ENCODE results near the gene PARD3.

Gene PARD3

DNA sequence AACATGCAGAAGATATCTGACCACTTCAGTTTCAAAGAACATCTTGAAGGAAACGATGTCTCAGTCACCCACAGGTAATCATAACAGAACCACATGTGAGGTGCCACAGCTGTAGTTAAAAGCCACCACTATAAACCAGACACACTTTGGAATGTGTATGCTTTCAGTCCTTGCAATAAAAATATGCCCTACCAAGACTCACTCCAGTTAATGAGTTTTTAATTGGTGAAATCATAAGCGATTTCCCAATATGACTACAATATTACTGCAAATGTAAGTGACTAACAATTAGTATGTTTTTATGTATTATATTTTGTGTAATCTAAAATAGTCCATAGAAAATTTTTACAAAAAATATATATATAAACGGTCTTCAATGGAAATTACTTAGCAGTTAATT, 428.2 kb downstream of the PARD3 start:
- Histone ChIP-seq H3F3A (ENCODE audit: control insufficient read depth, insufficient read depth) (no peaks in the 10 kb centered on the region), H3K9me3 (ENCODE audit: control insufficient read depth, insufficient read depth, low read length) (no peaks in the 10 kb centered on the region), H3K4me2 (ENCODE audit: low read length) (no peak overlapping the region), H3K4me1 (ENCODE audit: control insufficient read depth, low read length) (no peaks in the 10 kb centered on the region), H3K79me2 (ENCODE audit: control insufficient read depth, low read length) (no peaks in the 10 kb centered on the region), H3K36me3 (ENCODE audit: control insufficient read depth, low read length) (no peaks in the 10 kb centered on the region), H3K4me3 (ENCODE audit: low read length) (no peak overlapping the region), H3K27ac (ENCODE audit: low read depth, low read length) (no peak overlapping the region), H3K27me3 (ENCODE audit: control insufficient read depth, low read length) (no peaks in the 10 kb centered on the region), H3K9me2 (replicated peaks; ENCODE audit: control insufficient read depth, low read length) (no peaks in the 10 kb centered on the region), H4K20me1 (ENCODE audit: control insufficient read depth, insufficient read depth, low read depth, low read length) (no peaks in the 10 kb centered on the region)
- TF ChIP-seq CTCF (IDR thresholded peaks at IDR 0.05; ENCODE audit: low read depth, low read length, poor library complexity, severe bottlenecking), result no peak
- TF ChIP-seq EZH2phosphoT487 (IDR thresholded peaks at IDR 0.05; ENCODE audit: borderline replicate concordance, low read length), result no peak

DNA sequence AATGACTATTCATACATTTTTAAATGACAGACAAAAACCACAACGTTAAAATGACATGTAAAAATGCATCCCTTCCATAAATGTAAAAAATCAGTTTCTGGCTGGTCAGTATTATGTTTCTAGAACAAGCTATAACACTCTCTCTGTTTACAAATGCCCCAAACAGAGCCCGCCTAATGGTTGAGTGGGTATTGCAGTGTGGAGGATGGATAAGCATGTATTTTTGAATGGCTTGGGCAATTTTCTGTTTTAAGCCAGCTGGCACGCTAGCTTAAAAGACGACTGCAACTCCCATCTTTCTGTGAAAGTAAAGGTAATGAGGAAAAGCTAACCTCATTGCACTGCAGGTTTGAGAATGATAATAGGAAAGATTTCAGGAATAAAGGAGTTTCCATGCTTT, 430.7 kb downstream of the PARD3 start:
- Histone ChIP-seq H3K4me2 (ENCODE audit: low read length) (no peak overlapping the region), H3K27ac (ENCODE audit: low read depth, low read length) (no peak overlapping the region), H3K9me3 (ENCODE audit: control insufficient read depth, insufficient read depth, low read length) (no peaks in the 10 kb centered on the region), H3K4me1 (ENCODE audit: control insufficient read depth, low read length) (no peaks in the 10 kb centered on the region), H4K20me1 (ENCODE audit: control insufficient read depth, insufficient read depth, low read depth, low read length) (no peaks in the 10 kb centered on the region), H3K79me2 (ENCODE audit: control insufficient read depth, low read length) (no peaks in the 10 kb centered on the region), H3K27me3 (ENCODE audit: control insufficient read depth, low read length) (no peaks in the 10 kb centered on the region), H3K36me3 (ENCODE audit: control insufficient read depth, low read length) (no peaks in the 10 kb centered on the region), H3K9me2 (replicated peaks; ENCODE audit: control insufficient read depth, low read length) (no peaks in the 10 kb centered on the region), H3K4me3 (ENCODE audit: low read length) (no peak overlapping the region), H3F3A (ENCODE audit: control insufficient read depth, insufficient read depth) (no peaks in the 10 kb centered on the region)
- TF ChIP-seq CTCF (IDR thresholded peaks at IDR 0.05; ENCODE audit: low read depth, low read length, poor library complexity, severe bottlenecking) (no peak), EZH2phosphoT487 (IDR thresholded peaks at IDR 0.05; ENCODE audit: borderline replicate concordance, low read length) (no peak)

- no peak for TF ChIP-seq CTCF (IDR thresholded peaks at IDR 0.05; ENCODE audit: low read depth, low read length, poor library complexity, severe bottlenecking)
- no peak for TF ChIP-seq EZH2phosphoT487 (IDR thresholded peaks at IDR 0.05; ENCODE audit: borderline replicate concordance, low read length)
- Histone ChIP-seq H3K9me3 (ENCODE audit: control insufficient read depth, insufficient read depth, low read length) (no peaks in the 10 kb centered on the region), H3K27ac (ENCODE audit: low read depth, low read length) (no peak overlapping the region), H3F3A (ENCODE audit: control insufficient read depth, insufficient read depth) (no peaks in the 10 kb centered on the region), H3K4me1 (ENCODE audit: control insufficient read depth, low read length) (no peaks in the 10 kb centered on the region), H3K27me3 (ENCODE audit: control insufficient read depth, low read length) (no peaks in the 10 kb centered on the region), H3K4me2 (ENCODE audit: low read length) (no peak overlapping the region), H3K4me3 (ENCODE audit: low read length) (no peak overlapping the region), H3K36me3 (ENCODE audit: control insufficient read depth, low read length) (no peaks in the 10 kb centered on the region), H4K20me1 (ENCODE audit: control insufficient read depth, insufficient read depth, low read depth, low read length) (no peaks in the 10 kb centered on the region), H3K9me2 (replicated peaks; ENCODE audit: control insufficient read depth, low read length) (no peaks in the 10 kb centered on the region), H3K79me2 (ENCODE audit: control insufficient read depth, low read length) (no peaks in the 10 kb centered on the region)
These were observed 432.5 kb downstream of the PARD3 start for GRCh38 chr10:34382626-34383025.

DNA sequence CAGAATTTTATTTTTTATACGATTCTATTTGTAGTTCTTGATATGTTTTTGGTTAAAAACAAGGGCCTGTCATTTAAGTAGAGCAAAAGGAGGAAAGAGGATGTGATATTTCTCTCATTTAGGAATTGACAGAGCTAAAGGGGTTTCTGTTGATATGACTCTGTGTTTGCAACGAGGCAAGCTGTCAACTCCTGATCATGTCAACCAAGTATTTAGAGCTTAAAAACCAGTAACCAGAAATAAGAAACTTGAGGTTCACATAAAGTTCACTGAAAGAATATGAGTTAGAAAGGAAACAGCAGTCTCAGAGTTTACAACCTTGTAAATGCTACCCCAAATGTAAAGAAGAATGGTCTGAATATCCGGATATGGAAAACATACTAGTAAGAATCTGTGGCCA, 434.2 kb downstream of the PARD3 start:
- H3K4me1 ChIP-seq (ENCODE audit: control insufficient read depth, low read length), result no peaks in the 10 kb centered on the region
- no peaks in the 10 kb centered on the region for H3K9me2 ChIP-seq (replicated peaks; ENCODE audit: control insufficient read depth, low read length)
- no peaks in the 10 kb centered on the region for H3K27me3 ChIP-seq (ENCODE audit: control insufficient read depth, low read length)
- H4K20me1 ChIP-seq (ENCODE audit: control insufficient read depth, insufficient read depth, low read depth, low read length), result no peaks in the 10 kb centered on the region
- H3K36me3 ChIP-seq (ENCODE audit: control insufficient read depth, low read length), result no peaks in the 10 kb centered on the region
- no peaks in the 10 kb centered on the region for H3K79me2 ChIP-seq (ENCODE audit: control insufficient read depth, low read length)
- H3K27ac ChIP-seq (ENCODE audit: low read depth, low read length), result no peak overlapping the region
- no peak overlapping the region for H3K4me3 ChIP-seq (ENCODE audit: low read length)
- no peak for TF ChIP-seq CTCF (IDR thresholded peaks at IDR 0.05; ENCODE audit: low read depth, low read length, poor library complexity, severe bottlenecking)
- no peak for TF ChIP-seq EZH2phosphoT487 (IDR thresholded peaks at IDR 0.05; ENCODE audit: borderline replicate concordance, low read length)
- no peaks in the 10 kb centered on the region for H3F3A ChIP-seq (ENCODE audit: control insufficient read depth, insufficient read depth)
- H3K4me2 ChIP-seq (ENCODE audit: low read length), result no peak overlapping the region
- no peaks in the 10 kb centered on the region for H3K9me3 ChIP-seq (ENCODE audit: control insufficient read depth, insufficient read depth, low read length)
